Measurements from ENCODE around the gene CLDN7.

The CLDN7 gene

DNA sequence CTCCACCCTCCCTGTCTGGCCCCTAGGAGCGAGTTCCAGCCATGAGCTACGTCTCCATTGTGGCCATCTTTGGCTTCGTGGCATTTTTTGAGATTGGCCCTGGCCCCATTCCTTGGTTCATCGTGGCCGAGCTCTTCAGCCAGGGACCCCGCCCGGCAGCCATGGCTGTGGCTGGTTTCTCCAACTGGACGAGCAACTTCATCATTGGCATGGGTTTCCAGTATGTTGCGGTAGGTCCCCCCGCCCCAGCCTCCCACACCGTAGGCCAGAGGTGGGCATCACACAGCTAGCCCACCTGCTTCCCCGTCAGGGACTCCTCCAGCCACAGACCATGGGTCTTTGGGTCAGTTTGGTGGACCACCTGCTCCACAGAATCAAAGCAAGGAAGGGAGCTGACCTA lies 23.4 kb upstream of the CLDN7 start:
- no peak for DNase-seq

DNA sequence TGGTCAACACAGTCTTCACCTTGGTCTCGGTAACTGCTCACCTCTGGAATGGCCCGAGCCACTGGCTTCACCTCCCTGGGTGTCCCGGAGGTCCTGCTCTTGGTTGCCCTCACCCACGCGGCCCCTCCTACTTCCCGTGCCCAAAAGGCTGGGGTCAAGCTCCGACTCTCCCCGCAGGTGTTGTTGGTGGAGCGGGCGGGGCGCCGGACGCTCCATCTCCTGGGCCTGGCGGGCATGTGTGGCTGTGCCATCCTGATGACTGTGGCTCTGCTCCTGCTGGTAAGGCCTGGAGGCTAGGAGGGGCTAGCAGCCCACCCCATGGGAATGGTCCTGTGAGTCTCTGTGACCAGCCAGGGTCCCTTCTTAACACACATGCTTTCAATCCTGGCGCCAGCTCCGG lies 22.6 kb upstream of the CLDN7 start:
- DNase-seq, result no peak

DNA sequence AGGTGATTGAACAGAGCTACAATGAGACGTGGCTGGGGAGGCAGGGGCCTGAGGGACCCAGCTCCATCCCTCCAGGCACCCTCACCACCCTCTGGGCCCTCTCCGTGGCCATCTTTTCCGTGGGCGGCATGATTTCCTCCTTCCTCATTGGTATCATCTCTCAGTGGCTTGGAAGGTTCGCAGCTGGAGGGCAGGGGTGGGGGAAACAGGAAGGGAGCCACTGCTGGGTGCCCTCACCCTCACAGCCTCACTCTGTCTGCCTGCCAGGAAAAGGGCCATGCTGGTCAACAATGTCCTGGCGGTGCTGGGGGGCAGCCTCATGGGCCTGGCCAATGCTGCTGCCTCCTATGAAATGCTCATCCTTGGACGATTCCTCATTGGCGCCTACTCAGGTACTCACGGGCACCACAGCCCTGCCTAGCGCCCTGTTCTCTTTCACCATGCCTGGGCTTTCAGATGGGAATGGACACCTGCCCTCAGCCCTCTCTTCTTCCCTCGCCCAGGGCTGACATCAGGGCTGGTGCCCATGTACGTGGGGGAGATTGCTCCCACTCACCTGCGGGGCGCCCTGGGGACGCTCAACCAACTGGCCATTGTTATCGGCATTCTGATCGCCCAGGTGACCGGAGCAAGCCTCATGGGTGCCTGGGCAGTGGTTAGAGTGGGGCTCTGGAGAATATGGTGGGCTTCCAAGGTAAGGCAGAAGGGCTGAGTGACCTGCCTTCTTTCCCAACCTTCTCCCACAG lies 21.4 kb upstream of the CLDN7 start:
- no peak for DNase-seq

DNA sequence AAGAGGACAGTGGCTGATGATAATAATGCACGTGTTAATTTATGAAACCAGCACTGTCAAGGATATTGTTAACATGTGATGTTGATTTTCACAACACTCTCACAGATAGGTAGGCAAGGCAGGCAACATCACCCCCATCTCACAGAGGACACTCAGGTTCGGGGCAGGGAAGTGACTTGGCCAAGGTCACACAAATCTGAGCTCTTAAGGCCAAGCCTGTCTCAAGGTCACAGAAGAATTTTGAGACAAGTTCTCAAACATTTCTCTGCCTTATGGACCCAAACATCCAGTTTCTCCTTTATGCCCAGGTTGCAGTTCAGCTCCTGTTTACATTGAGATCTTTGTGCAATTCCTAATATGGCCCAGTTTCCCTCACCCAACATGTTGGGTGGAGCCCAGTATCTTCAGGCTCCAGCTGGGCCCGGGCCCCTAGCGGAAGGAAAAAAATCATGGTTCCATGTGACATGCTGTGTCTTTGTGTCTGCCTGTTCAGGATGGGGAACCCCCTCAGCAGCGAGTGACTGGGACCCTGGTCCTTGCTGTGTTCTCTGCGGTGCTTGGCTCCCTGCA lies 20.6 kb upstream of the CLDN7 start:
- no peak for DNase-seq

DNA sequence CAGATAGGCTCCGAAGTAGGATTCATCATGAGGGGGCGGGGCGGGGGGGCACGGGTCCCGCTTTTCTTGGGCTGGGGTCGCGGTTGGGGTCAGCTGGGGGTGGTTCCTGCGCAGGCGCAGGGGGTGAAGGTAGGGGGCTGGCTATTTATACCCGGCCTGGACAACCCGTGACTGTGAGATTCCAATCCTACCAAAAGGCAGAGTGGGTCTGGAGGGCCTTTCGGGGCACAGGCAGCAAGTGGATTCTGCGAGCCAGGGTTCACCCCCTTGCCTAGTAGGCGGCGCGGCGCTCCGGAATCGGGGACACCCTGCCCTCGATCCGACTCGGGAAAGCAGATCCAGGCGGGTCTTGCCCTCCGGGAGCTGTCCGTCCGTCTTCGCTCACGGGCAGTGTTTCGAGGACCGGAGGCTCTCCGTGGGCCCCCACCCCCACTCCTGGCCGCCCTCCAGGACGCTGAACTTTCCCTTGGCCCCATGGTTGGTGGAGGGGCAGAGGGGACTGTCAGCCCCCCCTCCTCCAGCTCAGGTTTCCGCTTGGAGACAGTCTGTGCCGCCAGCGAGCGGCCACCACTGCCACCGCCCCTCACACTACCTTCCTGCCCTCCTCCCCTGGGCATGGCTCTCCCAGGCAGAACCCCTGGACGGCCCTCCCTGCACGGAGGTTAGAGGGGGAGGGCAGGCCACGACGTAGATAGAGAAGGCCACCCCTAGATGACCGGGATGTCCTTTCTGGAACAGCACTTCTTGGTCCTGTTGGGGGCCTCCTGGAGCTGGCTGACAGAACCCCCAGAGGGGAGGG lies 19.9 kb upstream of the CLDN7 start:
- no peak for DNase-seq

DNA sequence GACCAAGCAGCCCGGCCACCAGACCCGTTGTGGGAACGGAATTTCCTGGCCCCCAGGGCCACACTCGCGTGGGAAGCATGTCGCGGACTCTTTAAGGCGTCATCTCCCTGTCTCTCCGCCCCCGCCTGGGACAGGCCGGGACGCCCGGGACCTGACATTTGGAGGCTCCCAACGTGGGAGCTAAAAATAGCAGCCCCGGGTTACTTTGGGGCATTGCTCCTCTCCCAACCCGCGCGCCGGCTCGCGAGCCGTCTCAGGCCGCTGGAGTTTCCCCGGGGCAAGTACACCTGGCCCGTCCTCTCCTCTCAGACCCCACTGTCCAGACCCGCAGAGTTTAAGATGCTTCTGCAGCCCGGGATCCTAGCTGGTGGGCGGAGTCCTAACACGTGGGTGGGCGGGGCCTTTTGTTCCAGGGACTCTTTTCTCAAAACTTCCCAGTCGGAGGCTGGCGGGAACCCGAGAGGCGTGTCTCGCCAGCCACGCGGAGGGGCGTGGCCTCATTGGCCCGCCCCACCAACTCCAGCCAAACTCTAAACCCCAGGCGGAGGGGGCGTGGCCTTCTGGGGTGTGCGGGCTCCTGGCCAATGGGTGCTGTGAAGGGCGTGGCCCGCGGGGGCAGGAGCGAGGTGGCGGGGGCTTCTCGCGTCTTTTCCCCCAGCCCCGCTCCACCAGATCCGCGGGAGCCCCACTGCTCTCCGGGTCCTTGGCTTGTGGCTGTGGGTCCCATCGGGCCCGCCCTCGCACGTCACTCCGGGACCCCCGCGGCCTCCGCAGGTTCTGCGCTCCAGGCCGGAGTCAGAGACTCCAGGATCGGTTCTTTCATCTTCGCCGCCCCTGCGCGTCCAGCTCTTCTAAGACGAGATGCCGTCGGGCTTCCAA lies 19.0 kb upstream of the CLDN7 start, which contains the start of gene SLC2A4:
TSS of gene SLC2A4 (plus strand) at position 645 of the 879 bp plus-strand sequence. CDS start at position 862, 217 bp downstream.
- DNase-seq, result peak; percentile 74

DNA sequence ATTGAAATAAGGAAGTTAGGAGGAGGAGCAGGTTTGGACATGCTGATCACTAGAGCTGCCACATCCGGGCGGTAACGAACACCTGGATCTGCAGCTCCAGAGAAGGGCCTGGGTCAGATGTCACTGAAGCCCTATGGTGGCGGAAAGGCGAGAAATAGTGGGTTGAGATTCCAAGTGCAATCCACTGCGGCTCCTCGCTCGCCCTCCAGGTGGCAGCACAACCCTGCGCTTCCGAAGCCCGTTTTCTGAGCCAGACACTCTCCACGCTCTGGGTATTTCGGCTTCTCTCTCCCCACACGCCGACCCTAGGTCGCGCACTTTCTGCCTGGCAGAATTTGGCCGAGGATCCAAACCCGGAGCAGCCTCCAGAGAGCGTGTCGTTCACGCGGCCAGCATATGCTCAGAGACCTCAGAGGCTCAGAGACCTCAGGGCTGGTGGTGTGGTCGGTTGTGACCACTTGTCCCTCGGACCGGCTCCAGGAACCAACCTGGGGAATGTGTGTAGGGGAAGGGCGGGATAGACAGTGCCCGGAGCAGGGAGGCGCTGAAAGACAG lies 18.3 kb upstream of the CLDN7 start:
- peak; percentile 16 for DNase-seq

DNA sequence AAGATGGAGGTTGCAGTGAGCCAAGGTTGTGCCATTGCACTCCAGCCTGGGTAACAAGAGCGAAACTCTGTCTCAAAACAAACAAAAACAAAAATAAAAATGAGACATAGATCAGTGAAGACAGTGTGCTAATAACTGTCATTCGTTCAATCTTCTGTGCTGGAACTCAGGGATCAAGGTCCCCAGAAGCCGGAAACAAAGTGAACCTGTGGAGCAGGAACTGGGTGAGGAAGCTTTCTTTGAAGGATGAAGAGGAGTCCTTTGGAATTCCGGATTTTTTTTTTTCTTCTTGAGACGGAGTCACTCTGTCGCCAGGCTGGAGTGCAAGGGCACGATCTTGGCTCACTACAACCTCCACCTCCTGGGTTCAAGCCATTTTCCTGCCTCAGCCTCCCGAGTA lies 17.2 kb upstream of the CLDN7 start:
- DNase-seq, result no peak

DNA sequence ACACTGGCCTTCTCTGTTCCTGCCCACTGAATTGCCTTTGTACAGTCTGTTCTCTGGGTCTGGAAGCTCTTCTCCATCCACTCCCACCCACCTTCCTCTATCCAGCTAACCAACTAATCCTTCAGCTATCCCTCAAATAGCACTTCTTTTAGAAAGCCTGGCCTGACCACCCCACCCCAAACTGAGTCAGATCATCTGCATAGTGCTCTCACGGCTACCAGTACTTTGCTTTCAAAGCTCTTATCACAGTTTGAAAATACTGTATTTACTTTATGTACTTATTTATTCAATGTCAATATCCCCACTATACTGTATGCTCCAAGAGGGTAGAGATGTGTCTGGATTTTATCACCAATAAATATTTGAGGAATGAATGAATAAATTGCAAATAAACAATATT lies 4.5 kb upstream of the CLDN7 start:
- no peak for DNase-seq

DNA sequence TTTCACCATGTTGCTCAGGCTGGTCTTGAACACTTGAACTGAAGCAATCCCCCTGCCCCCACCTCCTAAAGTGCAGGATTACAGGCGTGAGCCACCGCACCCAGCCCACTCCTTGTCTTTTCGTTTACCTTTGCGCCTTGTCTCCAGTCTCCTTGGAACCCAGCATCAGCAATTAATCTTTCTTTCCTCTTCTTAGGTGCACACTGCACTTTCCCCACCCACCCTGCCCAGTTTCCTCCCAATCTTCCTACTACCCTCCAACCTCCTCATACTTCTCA lies 1.5 kb upstream of the CLDN7 start:
- no peak for DNase-seq

DNA sequence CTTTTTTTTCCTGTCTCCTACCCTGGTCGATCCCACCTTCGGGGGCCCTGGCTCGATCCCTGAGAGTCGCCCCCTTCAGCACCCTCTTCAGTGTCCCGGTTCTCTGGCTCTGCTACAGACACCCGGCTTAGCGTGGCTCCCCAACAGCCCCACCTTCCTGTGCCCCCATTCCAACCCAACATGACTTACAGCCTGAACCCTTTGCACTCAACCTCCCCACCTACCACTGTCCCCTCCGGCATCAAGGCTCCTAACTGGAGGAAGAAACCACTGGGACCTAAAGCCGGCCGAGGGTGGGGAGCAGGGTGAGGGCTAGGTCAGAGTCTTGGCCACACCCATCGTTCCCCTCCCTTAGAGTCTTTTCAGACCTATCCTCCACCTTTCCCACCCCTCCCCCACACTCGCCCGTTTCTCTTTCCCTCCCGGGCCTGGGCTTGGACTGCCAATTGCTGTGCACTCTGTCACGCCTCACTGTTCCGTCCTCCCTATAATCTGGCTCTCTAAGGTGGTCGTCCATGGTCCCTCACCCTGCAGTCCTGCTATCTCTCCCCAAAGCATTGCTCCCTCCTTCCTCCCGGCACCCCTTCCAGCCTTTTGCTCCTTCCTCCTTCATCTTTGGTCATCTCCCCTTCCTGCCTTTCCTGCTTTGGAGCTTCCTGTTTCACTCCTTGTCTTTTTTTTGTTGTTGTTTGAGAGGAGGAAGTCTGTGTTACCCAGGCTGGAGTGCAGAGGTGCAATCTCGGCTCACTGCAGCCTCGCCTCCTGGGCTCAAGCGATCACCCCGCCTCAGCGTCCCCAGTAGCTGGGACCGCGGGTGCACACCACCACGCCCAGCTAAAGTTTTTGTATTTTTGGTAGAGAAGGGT lies 890 bp upstream of the CLDN7 start:
- no peak for DNase-seq

DNA sequence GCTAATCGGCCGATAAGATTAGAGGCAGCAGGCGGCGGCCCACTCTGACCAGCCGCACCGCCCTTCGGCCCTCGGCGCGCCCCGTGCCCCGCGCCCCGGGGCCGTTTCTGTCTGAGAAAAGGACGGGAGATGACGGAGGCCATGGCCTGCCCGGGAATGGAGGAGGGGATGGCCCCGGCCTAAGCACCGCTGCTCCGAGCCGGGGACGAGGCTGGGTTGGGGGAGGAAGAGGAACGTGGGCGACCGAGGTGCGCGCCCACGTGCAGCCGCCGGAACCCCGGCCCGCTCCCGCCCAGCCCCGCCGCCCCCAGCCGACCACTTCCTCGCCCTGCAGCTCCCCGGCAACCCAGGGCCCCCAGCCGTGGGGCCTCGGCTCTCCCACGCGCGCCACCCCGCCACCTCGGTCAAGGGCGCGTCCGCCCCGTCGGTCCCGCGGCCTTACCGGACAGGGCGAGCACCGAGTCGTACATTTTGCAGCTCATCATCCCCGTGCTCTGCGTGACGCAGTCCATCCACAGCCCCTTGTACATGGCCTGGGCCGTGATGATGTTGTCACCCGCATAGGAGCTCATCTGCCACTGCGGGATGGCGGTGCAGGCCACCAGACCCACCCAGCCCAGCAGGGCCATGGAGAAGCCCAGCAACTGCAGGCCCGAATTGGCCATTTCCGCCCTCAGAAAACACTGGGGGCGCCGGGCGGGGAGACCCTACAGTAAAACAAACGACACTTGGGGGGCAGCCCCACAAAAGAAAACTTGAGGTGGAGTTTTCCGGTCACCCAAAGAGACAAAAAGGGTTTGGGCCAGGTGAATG lies 693 bp downstream of the CLDN7 start:
- no peak for DNase-seq

DNA sequence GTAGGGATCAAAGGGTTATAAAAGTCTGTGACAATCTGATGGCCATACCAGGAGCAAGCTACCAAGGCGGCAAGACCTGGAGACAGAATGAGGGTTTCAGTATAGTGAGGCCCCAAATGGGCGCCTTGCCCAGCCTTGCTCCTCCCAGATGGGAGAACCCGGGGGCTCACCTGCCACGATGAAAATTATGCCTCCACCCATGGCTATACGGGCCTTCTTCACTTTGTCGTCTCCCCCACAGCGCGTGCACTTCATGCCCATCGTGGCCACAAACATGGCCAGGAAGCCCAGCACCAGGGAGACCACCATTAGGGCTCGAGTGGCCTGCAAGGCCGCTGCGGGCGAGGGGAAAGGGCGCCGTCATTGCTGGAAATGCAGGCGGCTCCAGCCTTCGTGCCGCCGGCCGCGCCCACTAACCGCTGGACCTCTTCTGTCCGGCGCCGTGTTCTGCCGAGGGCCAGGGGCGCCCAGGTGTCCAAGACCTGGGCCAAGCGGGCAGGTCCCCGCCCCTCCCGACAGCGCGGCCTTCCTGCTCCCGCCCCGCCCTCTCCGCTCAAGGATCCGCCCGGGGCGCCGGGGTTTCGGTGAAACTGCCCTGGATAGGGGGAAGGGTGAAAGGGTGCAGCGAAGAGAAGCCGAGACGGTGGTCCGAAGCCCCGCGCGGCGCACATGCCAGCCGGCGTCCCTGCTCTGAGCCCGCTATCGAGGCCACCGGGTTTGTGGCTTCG lies 1.5 kb downstream of the CLDN7 start:
- DNase-seq, result no peak

DNA sequence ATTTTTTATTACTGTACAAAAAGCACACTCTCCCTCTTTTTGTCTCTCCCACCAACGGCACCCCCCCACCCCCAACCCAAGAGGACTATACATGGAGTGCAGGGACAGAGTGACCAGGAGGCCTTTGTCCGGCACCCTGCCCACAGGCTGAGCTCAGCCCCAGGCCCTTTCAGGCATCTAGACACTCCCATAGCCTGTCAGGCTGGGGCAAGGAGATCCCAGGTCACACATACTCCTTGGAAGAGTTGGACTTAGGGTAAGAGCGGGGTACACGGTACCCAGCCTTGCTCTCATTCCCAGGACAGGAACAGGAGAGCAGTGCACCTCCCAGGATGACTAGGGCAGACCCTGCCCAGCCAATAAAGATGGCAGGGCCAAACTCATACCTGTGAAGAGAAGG lies 2.1 kb downstream of the CLDN7 start:
- DNase-seq, result no peak

DNA sequence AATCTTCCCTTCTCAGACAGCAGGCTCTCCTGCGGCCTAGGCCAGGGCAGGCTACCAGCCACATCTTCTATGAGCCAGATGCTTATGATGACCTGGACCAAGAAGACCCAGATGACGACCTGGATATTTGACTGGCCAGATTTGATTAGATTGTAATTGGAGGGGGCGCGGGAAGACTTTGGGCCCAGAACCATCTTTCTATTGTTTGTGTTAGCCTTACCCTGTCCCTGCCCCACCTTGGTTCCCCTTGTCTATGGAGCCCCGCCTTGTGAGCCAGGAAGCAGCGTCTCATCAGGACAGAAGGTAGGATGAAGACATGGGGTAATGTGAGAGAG lies 2.8 kb downstream of the CLDN7 start:
- no peak for DNase-seq

DNA sequence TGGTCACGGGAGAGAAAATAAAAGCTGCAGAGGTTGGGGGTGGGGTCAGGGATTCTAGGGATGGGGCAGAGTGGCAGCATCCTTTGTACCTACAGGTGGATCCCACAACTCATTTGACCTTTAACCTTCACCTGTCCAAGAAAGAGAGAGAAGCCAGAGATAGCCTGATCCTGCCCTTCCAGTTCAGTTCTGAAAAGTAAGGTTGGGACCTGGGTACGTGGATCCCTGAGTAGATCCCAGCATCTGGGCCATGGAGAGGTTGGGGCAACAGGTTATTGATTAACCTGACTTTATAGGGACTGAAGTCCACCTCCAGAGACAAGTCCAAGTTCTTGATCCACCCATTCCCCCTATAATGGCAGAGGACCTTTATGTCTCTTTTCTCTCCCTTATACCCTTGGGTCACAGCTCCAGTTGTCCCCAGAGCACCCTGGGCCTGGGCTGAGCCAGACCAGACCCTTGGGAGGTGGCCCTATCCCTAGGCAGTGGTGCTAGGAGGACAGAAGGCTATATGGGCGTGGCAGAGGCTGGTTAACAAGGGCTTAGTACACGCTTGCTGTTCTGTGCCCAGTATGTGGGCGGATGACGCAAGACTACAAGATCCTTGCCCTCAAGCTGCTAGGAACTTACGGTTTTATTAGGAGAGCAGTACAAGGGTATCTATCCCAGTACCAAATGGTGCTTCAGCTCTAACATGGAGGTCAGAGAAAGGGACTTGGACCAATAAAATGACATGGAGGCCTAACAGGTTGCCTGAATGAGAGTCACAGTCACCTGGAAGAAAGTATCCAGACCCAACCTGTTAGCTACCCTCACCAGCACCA lies 3.3 kb downstream of the CLDN7 start:
- DNase-seq, result no peak

DNA sequence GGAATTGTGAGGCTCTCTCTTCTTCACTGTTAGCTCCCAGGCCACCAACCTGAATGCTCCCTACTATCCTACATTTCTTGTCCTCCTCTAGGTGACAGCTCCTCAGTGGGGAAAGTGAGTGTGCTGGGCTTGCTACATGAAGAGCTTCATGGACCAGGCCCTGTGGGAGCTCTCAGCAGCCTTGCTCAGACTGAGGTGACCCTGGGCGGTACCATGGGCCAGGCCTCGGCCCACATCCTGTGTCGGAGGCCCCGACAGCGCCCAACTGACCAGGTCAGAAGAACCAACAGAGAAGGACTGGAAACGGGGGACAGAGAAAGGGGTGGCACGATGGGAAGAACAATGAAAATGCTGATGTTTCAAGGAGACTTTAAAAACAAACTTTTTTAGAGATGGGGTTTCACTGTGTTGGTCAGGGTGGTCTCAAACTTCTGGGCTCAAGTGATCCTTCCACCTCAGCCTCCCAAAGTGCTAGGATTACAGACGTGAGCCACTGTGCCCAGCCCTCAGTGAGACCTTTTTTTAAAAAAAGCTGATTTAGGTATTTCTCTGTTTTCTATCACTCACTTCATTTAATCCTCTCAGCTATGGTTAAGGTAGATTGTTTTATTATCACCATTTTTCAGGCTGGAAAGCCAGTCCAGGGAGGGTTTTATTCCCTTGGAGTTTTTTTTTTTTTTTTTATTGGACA lies 5.4 kb downstream of the CLDN7 start:
- no peak for DNase-seq

DNA sequence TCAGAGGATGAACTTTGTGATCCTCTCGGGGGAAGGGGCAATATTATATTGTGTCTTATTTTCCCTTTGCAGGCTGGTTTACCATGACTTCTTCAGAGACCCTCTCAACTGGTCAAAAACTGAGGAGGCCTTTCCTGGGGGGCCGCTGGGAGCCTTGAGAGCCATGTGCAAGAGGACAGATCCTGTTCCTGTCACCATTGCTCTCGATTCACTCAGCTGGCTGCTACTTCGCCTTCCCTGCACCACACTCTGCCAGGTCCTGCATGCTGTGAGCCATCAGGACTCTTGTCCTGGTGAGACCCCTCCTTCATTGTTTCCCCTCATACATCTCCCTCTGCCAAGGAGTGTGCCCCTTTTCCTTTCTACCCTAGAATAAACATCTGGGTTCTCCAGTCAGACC lies 7.8 kb downstream of the CLDN7 start:
- DNase-seq, result no peak

DNA sequence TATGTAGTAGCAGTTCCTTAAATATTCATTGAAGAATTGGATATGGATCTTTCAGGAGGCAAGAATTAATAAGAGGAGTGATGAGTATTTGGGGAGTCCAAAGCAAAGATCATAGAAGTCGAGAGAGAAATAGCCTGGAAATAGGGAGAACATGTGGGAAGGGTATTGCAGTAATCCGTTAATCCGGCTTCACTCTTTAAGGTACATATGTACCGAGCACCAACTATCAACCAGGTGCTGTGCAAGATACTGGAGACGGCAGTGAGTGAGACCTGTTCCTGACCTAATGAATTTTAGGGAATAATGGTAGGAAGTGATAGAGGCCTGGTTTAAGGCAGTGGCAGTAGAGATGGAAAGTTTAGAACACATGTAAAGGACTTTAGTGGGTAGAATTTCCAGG lies 9.2 kb downstream of the CLDN7 start:
- DNase-seq, result no peak
